HepG2 (cell line): ENCODE results near the gene LRRC3C. TPM values are rescaled to one million over a fixed set of nuclear protein-coding genes. Genes with fewer than 3 reads are reported as not detected.

Experiments used
- CBFB ChIP-seq: sonication (generic); formaldehyde crosslinking; IDR thresholded peaks from 2 replicates; pipeline ENCODE4 v1.4.0; 2020; ENCODE audit warnings: missing genetic modification reagents
- CENPT ChIP-seq: sonication (generic); formaldehyde crosslinking; IDR thresholded peaks from 2 replicates; pipeline ENCODE4 v1.8.0; 2022; ENCODE audit warnings: low read depth, mild to moderate bottlenecking, moderate library complexity, missing genetic modification reagents
- FUBP1 ChIP-seq: sonication (generic); formaldehyde crosslinking; IDR thresholded peaks from 2 replicates; pipeline ENCODE4 v1.5.1; 2020; ENCODE audit warnings: missing genetic modification reagents, mild to moderate bottlenecking, borderline replicate concordance
- HOXA9 ChIP-seq: sonication (generic); formaldehyde crosslinking; IDR thresholded peaks from 2 replicates; pipeline ENCODE4 v1.8.1; 2022; ENCODE audit warnings: missing genetic modification reagents, mild to moderate bottlenecking, moderate library complexity, borderline replicate concordance
- IKZF1 ChIP-seq: fragments of 450-650 bp; IDR thresholded peaks from 2 replicates; pipeline ENCODE4 v1.7.1; 2016
- JDP2 ChIP-seq: sonication (generic); formaldehyde crosslinking; IDR thresholded peaks from 2 replicates; pipeline ENCODE4 v1.8.1; 2022; ENCODE audit warnings: missing genetic modification reagents, borderline replicate concordance
- MEIS2 ChIP-seq: sonication (generic); formaldehyde crosslinking; IDR thresholded peaks from 2 replicates; pipeline ENCODE4 v1.9.0; 2021; ENCODE audit warnings: mild to moderate bottlenecking, missing genetic modification reagents
- PLRG1 ChIP-seq: fragments of 450-650 bp; conservative IDR thresholded peaks from 2 replicates; pipeline ENCODE4 v1.6.1; 2016
- PRDM10 ChIP-seq: sonication (generic); formaldehyde crosslinking; IDR thresholded peaks from 2 replicates; pipeline ENCODE4 v1.4.0; 2020; ENCODE audit warnings: low read depth, missing genetic modification reagents
- RARG ChIP-seq: sonication (generic); formaldehyde crosslinking; IDR thresholded peaks from 2 replicates; pipeline ENCODE4 v1.4.0; 2020; ENCODE audit warnings: low read depth, mild to moderate bottlenecking, missing genetic modification reagents
- RBM22 ChIP-seq: fragments of 200-400 bp; formaldehyde crosslinking; optimal IDR thresholded peaks from 2 replicates; pipeline ENCODE3; 2017; ENCODE audit warnings: mild to moderate bottlenecking, low read length, moderate library complexity
- SMAD3 ChIP-seq: sonication (generic); formaldehyde crosslinking; IDR thresholded peaks from 2 replicates; pipeline ENCODE4 v1.4.0; 2020; ENCODE audit warnings: missing genetic modification reagents
- THAP7 ChIP-seq: sonication (generic); formaldehyde crosslinking; IDR thresholded peaks from 2 replicates; pipeline ENCODE4 v1.8.1; 2023; ENCODE audit warnings: mild to moderate bottlenecking, missing genetic modification reagents
- TOE1 ChIP-seq: sonication (generic); formaldehyde crosslinking; IDR thresholded peaks from 2 replicates; pipeline ENCODE4 v1.4.0; 2020; ENCODE audit warnings: mild to moderate bottlenecking, missing genetic modification reagents
- YY1 ChIP-seq: IDR thresholded peaks from 2 replicates; pipeline ENCODE4 v1.6.1; 2011; ENCODE audit warnings: low read length, low read depth, moderate library complexity, mild to moderate bottlenecking; ENCODE audit not compliant: insufficient read depth, insufficient replicate concordance
- ZC3H13 ChIP-seq: sonication (generic); formaldehyde crosslinking; IDR thresholded peaks from 2 replicates; pipeline ENCODE4 v1.8.1; 2023; ENCODE audit warnings: mild to moderate bottlenecking, missing genetic modification reagents, moderate library complexity
- ZNF121 ChIP-seq: sonication (generic); formaldehyde crosslinking; IDR thresholded peaks from 2 replicates; pipeline ENCODE4 v1.5.0; 2020; ENCODE audit warnings: mild to moderate bottlenecking, missing genetic modification reagents
- ZNF207 ChIP-seq: fragments of 450-650 bp; IDR thresholded peaks from 2 replicates; pipeline ENCODE4 v1.6.1; 2016; ENCODE audit warnings: antibody characterized with exemption, borderline replicate concordance
- ZNF30 ChIP-seq: sonication (generic); formaldehyde crosslinking; IDR thresholded peaks from 2 replicates; pipeline ENCODE4 v1.5.0; 2020; ENCODE audit warnings: mild to moderate bottlenecking, missing genetic modification reagents
- ZNF335 ChIP-seq: sonication (generic); formaldehyde crosslinking; IDR thresholded peaks from 2 replicates; pipeline ENCODE4 v1.4.0; 2020; ENCODE audit warnings: missing genetic modification reagents
- ZNF460 ChIP-seq: sonication (generic); formaldehyde crosslinking; IDR thresholded peaks from 2 replicates; pipeline ENCODE4 v1.5.1; 2020; ENCODE audit warnings: missing genetic modification reagents, mild to moderate bottlenecking, borderline replicate concordance
- ZNF777 ChIP-seq: sonication (generic); formaldehyde crosslinking; IDR thresholded peaks from 2 replicates; pipeline ENCODE4 v1.4.0; 2020; ENCODE audit warnings: missing genetic modification reagents
- polyA plus RNA-seq, 8 experiments: library from polyadenylated mRNA; depleted of rRNA in 3 of 8; stranded (reverse) in 7 of 8; unstranded in 1 of 8; fragments of >200 nt; fragmentation: Illumina TruSeq in 4 of 8; extraction: Trizol in 4 of 8; gene quantifications; 2 replicates each; pipeline versions ENCODE4 v1.2.1 to v1.2.3, GENCODE V29; 2011 to 2016; ENCODE audit warnings: low read depth in 4 of 8, missing spikeins in 1 of 8, mixed read lengths in 1 of 8; ENCODE audit not compliant: insufficient read depth in 1 of 8
- total RNA-seq, 5 experiments: library from RNA; depleted of rRNA; stranded (reverse); fragments of >200 nt; fragmentation: Illumina TruSeq; extraction: Trizol; gene quantifications; 2 replicates each; pipeline ENCODE4 v1.2.3, GENCODE V29; 2016; ENCODE audit warnings: low read depth in 1 of 5
- TF ChIP-seq, protein P1 (sequence below): sonication (generic); formaldehyde crosslinking; IDR thresholded peaks from 2 replicates; pipeline ENCODE4 v1.5.1; 2020; ENCODE audit warnings: missing genetic modification reagents, mild to moderate bottlenecking, borderline replicate concordance

Gene LRRC3C
- total and polyA plus RNA-seq, 2 of the 13 experiments (the other 11 are each of a cell fraction or from before 2014, with no cell fraction given) = 0.17 TPM; not detected in 1

DNA sequence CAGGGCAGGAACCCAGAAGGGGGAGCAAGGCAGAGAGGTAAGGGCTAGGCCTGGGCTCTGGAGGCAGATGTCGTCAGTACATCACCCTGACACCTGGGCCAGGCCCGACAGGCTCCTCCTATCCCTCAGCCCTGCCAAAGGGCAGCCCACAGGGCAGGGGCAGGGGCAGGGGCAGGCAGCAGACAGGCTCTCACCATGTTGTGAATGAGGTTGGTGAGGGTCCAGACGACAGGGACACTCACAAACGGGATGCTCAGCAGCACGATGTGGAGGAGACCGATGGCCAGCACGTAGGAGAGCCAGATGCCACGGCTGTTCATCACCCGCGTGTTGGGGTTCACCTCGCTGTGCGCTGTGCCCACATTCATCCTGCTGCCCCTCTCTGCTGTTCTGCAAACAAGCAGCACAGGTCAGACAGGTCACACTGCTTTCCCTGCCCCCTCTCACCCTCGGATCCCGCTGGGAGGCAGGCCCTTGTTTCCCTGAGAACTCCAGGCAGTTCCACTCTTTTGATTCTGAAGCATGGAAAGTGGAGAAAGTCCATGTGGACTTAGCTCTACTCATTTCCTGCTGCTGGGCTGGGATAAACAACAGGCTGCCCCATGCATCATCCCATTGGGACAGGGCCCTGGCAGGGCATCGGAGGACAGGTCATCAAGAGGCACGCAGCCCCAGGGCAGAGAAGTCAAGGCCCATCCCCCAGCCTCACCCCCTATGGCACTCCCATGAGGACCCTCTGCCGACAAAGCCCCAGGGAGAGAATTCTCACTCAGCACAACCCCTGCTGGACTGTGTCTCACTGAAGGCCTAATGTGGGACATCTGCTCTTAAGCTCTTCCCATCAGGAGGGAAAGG lies 3.5 kb upstream of the LRRC3C start (continued):
- peak; percentile 96 for TF ChIP-seq ZC3H13 (CRISPR knock-in tag)
- peak; percentile 43; the same call in 1 of the 2 replicates for TF ChIP-seq CBFB (CRISPR knock-in tag)
- TF ChIP-seq ZNF335 (CRISPR knock-in tag) = peak; percentile 92
- 0 out of 2 replicates have a peak, but pooled peaks have one; percentile 38 for TF ChIP-seq ZNF777 (CRISPR knock-in tag)
- TF ChIP-seq IKZF1 = no peak
- TF ChIP-seq CENPT (CRISPR knock-in tag) = 0 out of 2 replicates have a peak, but pooled peaks have one; percentile 78
- no peak for TF ChIP-seq ZNF30 (CRISPR knock-in tag)
- peak; percentile 93 for TF ChIP-seq PRDM10 (CRISPR knock-in tag)
- no peak for TF ChIP-seq RARG (CRISPR knock-in tag)
- TF ChIP-seq YY1 = peak; percentile 30
- peak; percentile 99 for TF ChIP-seq MEIS2
- TF ChIP-seq ZNF207 = no peak
- TF ChIP-seq RBM22 = no peak
- peak; percentile 81; the same call in 1 of the 2 replicates for TF ChIP-seq FUBP1 (CRISPR knock-in tag)
- peak; percentile 88; the same call in 1 of the 2 replicates for TF ChIP-seq TOE1
- peak; percentile 99 for TF ChIP-seq SMAD3 (CRISPR knock-in tag)
- TF ChIP-seq JDP2 (CRISPR knock-in tag) = no peak
- TF ChIP-seq PLRG1 = no peak
- peak; percentile 75; the same call in 1 of the 2 replicates for TF ChIP-seq HOXA9
- TF ChIP-seq, protein P1, sequence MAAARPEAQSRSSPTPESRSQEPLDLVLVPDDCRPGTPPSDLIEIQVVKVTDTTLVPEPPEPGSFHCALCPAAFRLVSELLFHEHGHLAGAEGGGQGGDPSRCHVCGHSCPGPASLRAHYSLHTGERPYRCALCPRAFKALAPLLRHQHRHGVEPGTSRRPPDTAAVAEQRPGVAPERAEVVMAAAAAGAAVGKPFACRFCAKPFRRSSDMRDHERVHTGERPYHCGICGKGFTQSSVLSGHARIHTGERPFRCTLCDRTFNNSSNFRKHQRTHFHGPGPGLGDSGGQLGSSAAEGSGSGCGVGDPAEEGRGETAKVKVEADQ (CRISPR knock-in tag) = peak; percentile 75; the same call in 1 of the 2 replicates
- TF ChIP-seq THAP7 (CRISPR knock-in tag) = peak; percentile 93
- peak; percentile 62; the same call in 1 of the 2 replicates for TF ChIP-seq ZNF121 (CRISPR knock-in tag)
- no peak; the same call in 1 of the 2 replicates for TF ChIP-seq ZNF460 (CRISPR knock-in tag)
